CD4-positive, alpha-beta T cell treated with Interleukin-6 at 100 ng/mL for 8 hours (primary cell): ENCODE data around the gene CEP164.
"Not testable (repeated sequence)": the region's sequence is repeated elsewhere in the genome, so short reads cannot be mapped to it uniquely, and the experiment has no call there.

Experiments
- DNase-seq: peaks from one replicate; pipeline ENCODE4 v3.0.0-alpha.2; 2020; ENCODE audit warnings: mixed read lengths, low spot score

Gene CEP164

DNA sequence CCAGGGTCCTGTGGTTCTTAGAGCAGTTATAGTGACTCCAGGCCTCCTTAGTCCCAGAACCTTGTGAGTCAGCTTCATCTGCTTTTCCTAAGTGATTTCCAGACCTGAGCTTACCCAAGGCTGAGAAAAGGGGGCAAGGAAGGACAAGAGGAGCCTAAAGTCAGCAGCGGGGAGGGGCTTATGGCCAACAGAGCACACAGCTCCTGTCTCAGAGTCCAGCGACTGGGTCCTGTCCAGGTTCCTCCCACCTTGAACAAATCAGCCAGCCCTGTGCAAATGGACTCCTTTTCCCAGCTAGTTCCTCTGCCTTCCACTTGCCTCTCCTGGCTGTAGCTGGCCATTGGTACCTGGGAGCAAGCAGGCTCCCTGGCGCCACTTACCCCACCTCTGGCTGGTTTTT is 22.5 kb upstream of the CEP164 start:
- no peak for DNase-seq

DNA sequence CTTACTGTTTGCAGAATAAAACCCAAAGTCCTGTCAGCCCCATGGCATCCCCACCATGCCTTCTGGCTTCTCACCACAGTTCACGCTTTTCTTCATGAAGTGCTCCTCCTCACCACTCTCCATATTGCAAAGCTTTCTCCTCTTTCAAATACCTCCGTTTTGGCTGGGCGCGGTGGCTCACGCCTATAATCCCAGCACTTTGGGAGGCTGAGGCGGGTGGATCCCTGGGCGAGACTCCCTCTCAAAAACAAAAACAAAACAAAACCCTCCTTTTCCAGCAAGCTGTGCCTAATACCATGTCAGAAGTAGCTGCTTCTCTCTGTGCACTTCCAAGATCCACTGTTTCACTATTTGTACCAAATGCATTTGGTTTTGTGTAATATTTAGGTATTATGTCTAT is 18.3 kb upstream of the CEP164 start:
- DNase-seq, result no peak

- no peak for DNase-seq
Measured at GRCh38 chr11:117313091-117313490, 14.6 kb upstream of the CEP164 start.

DNA sequence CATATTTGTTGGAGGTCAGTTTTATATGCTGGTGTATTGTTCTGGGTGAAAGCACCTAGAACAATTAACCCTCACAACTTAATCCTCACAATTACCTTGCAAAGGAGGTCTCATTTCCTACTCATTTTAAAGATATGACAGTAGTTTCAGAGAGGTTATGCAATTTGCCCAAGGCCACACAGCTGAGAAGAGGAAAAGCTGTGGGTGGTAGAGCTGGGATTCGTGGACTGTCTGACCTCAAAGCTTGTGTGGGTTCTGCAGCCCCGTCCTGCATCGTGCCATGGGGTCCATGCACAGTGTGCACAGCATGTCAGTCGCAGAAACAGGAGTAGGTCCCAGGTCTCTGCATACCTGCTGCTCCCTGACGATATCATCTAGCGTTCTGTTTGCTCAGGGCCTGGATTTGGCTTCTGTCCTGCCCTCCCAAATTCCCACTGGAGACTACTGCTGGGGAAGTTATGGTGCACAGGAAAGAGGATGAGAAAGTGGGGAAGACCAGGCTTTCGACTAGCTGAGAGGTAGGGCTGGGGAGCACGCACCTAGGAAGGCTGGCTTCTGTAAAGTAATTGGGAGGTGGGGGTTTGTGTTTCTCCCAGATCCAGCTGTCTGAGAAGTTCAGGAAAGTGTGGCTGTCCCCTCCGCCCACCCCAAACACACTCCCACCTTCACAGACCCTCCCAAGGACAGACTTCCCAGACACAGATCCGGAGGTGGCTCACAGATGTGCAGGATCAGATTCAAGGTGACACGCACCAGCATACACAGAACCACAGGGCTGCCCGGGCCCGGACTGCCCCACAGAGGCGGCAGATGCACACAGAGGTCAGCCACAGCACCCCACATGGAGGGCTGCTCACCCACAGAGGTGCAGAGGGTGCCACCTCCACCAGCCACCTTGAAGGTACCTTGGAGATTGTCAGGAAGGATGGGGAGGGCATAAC is 13.6 kb upstream of the CEP164 start:
- DNase-seq, result no peak

GRCh38 chr11:117314840-117315239 is 12.8 kb upstream of the CEP164 start:
- no peak for DNase-seq

DNA sequence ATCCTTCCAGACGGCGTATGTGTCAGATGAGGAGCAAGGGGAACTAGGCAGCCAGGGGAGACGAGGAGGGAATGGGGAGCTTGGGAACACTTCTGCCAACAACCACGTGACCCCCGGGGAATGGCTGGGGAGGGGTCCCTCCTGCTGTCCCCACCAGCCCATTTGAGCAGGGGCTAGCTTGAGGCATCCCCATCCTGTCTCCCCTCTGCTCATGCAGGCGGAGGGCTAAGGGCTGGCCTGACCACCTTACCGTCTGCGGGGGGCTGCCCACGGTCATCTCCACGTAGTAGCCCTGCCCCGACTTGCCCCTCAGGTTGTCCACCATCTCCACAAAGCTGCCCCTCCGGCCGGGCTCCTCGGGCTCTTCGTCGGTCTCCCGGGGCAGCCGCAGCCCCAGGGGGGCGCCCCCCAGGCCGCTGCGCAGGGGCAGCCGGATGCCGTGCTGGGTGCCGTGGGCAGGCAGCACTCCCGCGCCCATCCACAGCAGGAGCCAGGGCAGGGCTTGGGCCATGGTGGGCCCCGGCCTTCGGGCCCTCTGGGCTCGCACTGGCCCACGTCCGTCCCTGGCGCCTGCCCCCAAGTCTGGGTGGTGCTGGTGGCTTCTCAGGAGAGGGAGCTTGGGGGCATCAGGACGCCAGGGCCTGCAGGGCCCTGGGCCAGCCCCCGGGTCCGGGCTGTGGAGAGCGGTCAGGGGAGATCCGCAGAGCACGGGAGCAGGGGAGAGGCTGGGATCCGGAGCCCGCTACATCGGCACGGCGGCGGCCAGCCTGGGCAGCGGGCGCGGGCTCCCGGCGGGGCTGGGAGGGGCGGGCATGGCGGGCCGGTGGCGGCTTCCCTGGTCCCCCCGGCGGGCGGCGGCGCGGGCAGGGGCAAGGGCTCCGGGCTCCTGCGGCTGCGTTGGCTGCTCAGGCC is 12.1 kb upstream of the CEP164 start:
- no peak for DNase-seq

DNA sequence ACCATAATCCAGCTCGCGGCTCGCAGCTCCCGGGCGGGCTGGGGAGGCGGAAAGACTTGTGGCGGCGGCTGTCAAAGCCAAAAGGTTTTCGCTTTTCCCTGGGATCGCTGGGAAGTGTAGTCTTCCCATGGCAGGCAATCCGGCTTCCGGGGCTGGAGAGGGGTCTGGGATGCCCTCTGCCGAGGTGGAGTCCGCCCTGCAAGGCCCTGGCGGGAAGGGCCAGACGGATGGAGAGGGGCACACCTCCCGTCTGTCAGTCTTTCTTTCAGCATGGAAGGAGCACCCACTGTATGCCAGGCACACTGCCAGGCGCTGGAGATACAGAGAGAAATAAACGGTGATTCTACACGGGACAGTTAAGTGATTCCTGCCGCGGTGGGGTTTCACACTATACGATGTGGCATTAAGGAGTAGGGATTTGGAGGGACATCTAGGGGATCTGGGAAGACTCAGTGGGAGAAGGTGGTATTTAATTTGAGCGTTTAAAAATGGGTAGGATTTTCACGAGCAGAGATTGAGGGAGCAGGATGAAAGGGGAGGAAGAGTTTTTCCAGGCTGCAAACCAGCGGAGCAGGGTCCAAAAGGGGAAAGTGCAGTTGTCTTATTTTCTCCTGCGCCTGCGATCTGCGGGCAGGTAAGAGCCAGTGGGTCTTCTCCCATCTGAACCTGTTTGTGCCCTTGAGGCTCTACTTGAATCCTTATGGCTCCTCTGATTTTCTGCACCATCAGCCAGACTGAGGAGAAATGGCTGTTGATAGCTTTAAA is 11.3 kb upstream of the CEP164 start, which contains the start of gene BACE1:
TSS of gene BACE1 (minus strand) at position 60 of the 765 bp plus-strand sequence. CDS start 461 bp downstream, outside the sequence.
- DNase-seq, result no peak

DNA sequence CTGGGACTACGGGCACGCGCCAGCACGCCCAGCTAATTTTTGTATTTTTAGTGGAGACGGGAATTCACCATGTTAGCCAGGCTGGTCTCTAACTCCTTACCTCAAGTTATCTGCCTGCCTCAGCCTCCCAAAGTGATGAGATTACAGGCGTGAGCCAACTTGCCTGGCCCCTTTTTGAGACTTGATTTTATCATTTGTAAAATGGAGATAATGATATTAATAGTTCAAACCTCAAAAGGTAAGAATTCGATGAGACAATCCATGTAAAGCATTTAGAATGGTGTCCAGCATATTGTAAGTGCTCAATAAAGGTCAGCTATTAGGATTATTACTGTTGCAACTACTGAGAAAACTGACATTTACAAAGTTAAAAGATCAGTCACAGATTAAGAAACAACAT is 8.9 kb upstream of the CEP164 start:
- no peak for DNase-seq

- no peak for DNase-seq
Measured at GRCh38 chr11:117319214-117319840, 8.3 kb upstream of the CEP164 start.

GRCh38 chr11:117327255-117327566 is 443 bp upstream of the CEP164 start:
- not testable (repeated sequence) for DNase-seq

GRCh38 chr11:117328375-117329010 is 839 bp downstream of the CEP164 start:
- DNase-seq, result no peak

DNA sequence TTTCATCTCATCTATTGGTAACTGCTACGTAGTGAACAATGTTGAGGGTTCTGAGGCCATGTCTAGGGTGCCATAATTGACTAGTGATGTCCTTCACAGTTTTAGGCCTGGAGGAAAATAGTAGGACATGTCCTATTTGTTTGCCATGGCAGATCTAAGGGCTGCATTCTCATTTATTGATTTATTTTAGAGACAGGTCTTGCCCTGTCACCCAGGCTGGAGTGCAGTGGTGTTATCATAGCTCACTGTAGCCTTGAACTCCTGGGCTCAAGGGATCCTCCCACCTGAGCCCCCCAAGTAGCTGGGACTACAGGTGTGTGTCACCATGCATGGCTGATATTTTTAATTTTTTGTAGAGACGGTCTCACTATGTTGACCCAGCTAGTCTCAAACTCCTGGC is 5.2 kb downstream of the CEP164 start:
- DNase-seq, result no peak

DNA sequence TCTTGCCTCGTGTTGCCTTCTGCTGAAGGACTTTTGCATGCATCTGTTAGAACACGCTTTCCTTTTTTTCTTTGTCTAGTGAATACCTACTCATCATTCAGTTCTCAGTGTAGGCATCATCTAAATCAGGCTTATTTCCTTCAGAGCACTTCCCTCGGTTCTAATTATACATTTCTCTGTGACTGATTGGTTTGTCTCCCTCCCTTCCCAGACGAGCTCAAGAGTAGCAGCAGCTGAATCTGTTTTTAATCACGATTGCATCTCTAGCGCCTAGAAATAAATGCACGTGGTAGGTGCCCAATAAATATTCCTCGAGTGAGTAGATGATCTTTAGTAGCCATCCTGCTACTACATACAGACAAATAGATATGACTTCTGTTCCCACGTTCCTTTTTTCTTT is 6.3 kb downstream of the CEP164 start:
- DNase-seq, result no peak

- no peak for DNase-seq
Measured at GRCh38 chr11:117334896-117335295, 7.2 kb downstream of the CEP164 start.

- DNase-seq, result no peak
Measured at GRCh38 chr11:117335399-117335798, 7.7 kb downstream of the CEP164 start.

- DNase-seq, result no peak
Measured at GRCh38 chr11:117337076-117337475, 9.4 kb downstream of the CEP164 start.

DNA sequence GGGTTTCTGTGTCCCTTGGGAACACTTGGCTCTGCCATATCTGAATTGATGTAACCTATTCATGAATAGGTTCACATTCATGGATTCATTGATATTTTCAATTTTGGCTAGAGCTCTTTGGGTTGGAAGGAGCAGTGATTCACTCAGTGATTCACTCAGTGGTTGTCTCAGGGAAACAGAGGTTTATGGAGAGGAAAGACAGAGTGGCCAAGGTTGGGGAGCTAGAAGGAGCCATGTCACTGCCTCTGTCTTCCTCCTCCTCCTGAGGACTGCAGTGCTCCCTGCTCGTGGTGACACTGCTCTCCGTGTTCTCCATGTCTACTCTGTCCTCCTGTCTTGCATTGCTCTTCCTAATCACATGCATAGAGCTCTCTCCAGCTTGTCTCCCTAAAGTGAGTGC is 17.4 kb downstream of the CEP164 start:
- no peak for DNase-seq

DNA sequence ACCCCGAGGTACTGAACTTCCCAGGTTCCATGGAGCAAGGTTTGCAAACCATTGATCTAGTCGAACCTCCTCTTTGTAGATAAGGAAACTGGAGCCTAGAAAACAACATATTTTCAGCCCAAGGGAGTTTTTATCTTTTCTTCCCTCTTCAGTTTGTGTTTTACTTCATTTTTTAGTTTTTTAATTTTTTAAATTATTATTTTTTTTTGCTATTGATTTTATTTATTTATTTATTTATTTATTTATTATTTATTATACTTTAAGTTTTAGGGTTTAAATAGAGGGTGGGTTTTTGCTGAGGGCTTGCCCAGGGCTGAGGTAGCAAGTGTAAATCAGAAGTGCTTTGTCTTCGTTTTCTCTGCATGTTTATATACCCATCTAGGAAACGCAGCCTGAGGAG is 26.9 kb downstream of the CEP164 start:
- DNase-seq, result no peak

GRCh38 chr11:117356126-117356890 is 28.7 kb downstream of the CEP164 start:
- DNase-seq, result no peak

GRCh38 chr11:117361432-117361831 is 33.8 kb downstream of the CEP164 start:
- DNase-seq, result no peak
